ENCODE measurements around the gene MICOS13. TPM values are rescaled to one million over a fixed set of nuclear protein-coding genes. Genes with fewer than 3 reads are reported as not detected.

The MICOS13 gene
- total RNA-seq, 4 donors from 2014 or later = 46.4 to 70.0 (median 59.3) TPM

- DNase-seq (ENCODE audit: extremely low spot score) = no peak
- no peak for TF ChIP-seq EP300 (IDR thresholded peaks at IDR 0.05)
- no peak for TF ChIP-seq CTCF (IDR thresholded peaks at IDR 0.05)
- intact Hi-C loops (cut with DNase I) = no loop called here
- no peak overlapping the region for H3K27ac ChIP-seq (replicated peaks in 1 of 4)
- peaks cover 22 to 34% (median 24%) of the 10 kb centered on the region in 4 donors for H3K4me1 ChIP-seq
- H3K27me3 ChIP-seq = no peaks in the 10 kb centered on the region
- WGBS = 84% methylated on average over 10 of the region's 10 CpGs
- H3K36me3 ChIP-seq = peaks cover 39 to 55% (median 48%) of the 10 kb centered on the region in 4 donors
- no peak overlapping the region for H3K4me3 ChIP-seq
- no peaks in the 10 kb centered on the region for H3K9me3 ChIP-seq
Measured at GRCh38 chr19:5714816-5715215, 34.5 kb upstream of the MICOS13 start.

- Histone ChIP-seq H3K4me1 (peaks cover 10 to 20% (median 13%) of the 10 kb centered on the region in 4 donors), H3K36me3 (peaks cover 40 to 71% (median 62%) of the 10 kb centered on the region in 4 donors), H3K4me3 (no peak overlapping the region), H3K27me3 (no peaks in the 10 kb centered on the region), H3K27ac (replicated peaks in 1 of 4) (no peak overlapping the region), H3K9me3 (no peaks in the 10 kb centered on the region)
- intact Hi-C loops (cut with DNase I) = no loop called here
- TF ChIP-seq EP300 (IDR thresholded peaks at IDR 0.05) = no peak
- no peak for TF ChIP-seq POLR2AphosphoS5 (IDR thresholded peaks at IDR 0.05)
- TF ChIP-seq POLR2A (IDR thresholded peaks at IDR 0.05; ENCODE audit: low read depth) = no peak
- TF ChIP-seq CTCF (IDR thresholded peaks at IDR 0.05) = no peak
- WGBS = 98% methylated on average over 8 of the region's 9 CpGs
- DNase-seq (ENCODE audit: extremely low spot score) = no peak
Measured at GRCh38 chr19:5713228-5713627, 32.9 kb upstream of the MICOS13 start.

- Histone ChIP-seq H3K4me3 (no peak overlapping the region), H3K27ac (replicated peaks in 1 of 4) (no peak overlapping the region), H3K27me3 (no peaks in the 10 kb centered on the region), H3K36me3 (peaks cover 51 to 77% (median 73%) of the 10 kb centered on the region in 4 donors), H3K9me3 (no peaks in the 10 kb centered on the region), H3K4me1 (peaks cover 0 to 5% (median under 1%) of the 10 kb centered on the region in 4 donors)
- intact Hi-C loops (cut with DNase I) = no loop called here
- WGBS = 92% methylated on average over 24 of the region's 25 CpGs
- DNase-seq (ENCODE audit: extremely low spot score) = no peak
- TF ChIP-seq POLR2A (IDR thresholded peaks at IDR 0.05; ENCODE audit: low read depth) (no peak), EP300 (IDR thresholded peaks at IDR 0.05) (no peak), POLR2AphosphoS5 (IDR thresholded peaks at IDR 0.05) (no peak), CTCF (IDR thresholded peaks at IDR 0.05) (no peak)
Measured at GRCh38 chr19:5711713-5712161, 31.4 kb upstream of the MICOS13 start.

DNA sequence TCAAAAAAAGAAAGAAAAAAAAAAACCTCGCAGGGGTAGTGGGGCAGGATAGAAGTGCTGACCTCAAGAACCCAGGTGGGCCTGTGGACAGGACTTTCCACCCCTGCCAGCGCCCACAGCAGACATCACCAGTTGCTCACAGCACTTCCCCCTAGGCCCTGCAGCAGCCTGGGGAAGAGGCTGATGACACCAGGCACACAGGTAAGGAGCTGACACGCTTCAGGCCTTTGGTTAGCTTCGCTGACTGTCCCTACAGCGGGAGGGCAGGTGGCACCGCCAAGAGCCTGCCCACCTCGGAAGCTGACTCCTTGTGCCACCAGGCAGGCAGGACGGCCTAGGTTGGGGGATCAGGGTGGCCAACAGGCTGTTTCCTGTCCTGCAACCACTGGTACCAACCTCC is 30.7 kb upstream of the MICOS13 start:
- Histone ChIP-seq H3K27ac (replicated peaks in 1 of 4) (no peak overlapping the region), H3K36me3 (peaks cover 51 to 84% (median 80%) of the 10 kb centered on the region in 4 donors), H3K4me1 (no peaks in the 10 kb centered on the region), H3K27me3 (no peaks in the 10 kb centered on the region), H3K4me3 (no peak overlapping the region), H3K9me3 (no peaks in the 10 kb centered on the region)
- intact Hi-C loops (cut with DNase I) = no loop called here
- no peak for DNase-seq (ENCODE audit: extremely low spot score)
- no peak for TF ChIP-seq CTCF (IDR thresholded peaks at IDR 0.05)
- TF ChIP-seq POLR2AphosphoS5 (IDR thresholded peaks at IDR 0.05) = no peak
- 87% methylated on average over 3 of the region's 8 CpGs for WGBS

Data from esophagus muscularis mucosa (tissue), 4 donors.